Esophagus muscularis mucosa (tissue), 2 donors: ENCODE measurements around the gene KLK14.

Experiments
- POLR2A ChIP-seq: fragments of 450-650 bp; IDR thresholded peaks from one replicate; pipeline ENCODE4 v1.6.1; 2017; ENCODE audit warnings: antibody characterized with exemption, moderate library complexity, mild to moderate bottlenecking, low read depth
- POLR2AphosphoS5 ChIP-seq, 2 donors: sonication (generic); formaldehyde crosslinking; IDR thresholded peaks; one replicate each; pipeline ENCODE4 v1.6.1; 2017; ENCODE audit warnings: antibody characterized with exemption in 2 of 2

DNA sequence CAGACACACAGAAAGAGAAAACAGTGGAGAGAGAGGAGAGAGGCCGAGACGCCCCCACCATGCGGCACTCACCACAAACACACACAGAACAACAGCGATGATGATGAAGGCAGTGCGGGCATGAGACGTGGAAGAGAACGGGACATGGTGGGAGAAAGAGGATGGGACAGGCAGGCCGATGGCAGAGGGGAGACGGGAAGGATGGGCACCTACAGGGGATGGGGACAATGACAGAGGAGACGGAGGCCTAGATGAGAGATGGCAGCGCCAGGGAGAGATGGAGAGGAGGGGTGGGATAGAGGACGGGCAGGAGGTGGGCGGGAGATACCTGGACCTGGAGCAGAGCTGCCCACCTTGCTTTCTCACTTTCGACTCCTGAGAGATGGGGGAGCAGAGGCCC lies 1.1 kb upstream of the KLK14 start:
- TF ChIP-seq POLR2AphosphoS5 (IDR thresholded peaks at IDR 0.05) (no peak), POLR2A (no peak)
